ENCODE results near the gene ARL4D.

- TF ChIP-seq CTCF (conservative IDR thresholded peaks at IDR 0.05) = no peak
- no peak for TF ChIP-seq EZH2 (IDR thresholded peaks at IDR 0.05; ENCODE audit: low read depth)
Measured at GRCh38 chr17:43412166-43412565, 13.4 kb downstream of the ARL4D start.
